Neural cell (in vitro differentiated cells): ENCODE results near the gene REPS2. TPM values are rescaled to one million over a fixed set of nuclear protein-coding genes. Genes with fewer than 3 reads are reported as not detected.

Source experiments
- H2AFZ ChIP-seq: fragments of 200-600, 300-800 bp; sonication (generic), shearing (Covaris generic); 2 replicates; pipeline ENCODE4 v1.6.0; 2014; ENCODE audit warnings: low read depth, mild to moderate bottlenecking, antibody characterized with exemption, low read length, moderate library complexity
- H3F3A ChIP-seq: fragments of 200-600 bp; shearing (Covaris generic); 2 replicates; pipeline ENCODE4 v1.6.1; 2016; ENCODE audit warnings: mild to moderate bottlenecking, moderate library complexity, mixed read lengths, antibody characterized with exemption, low read length; ENCODE audit not compliant: insufficient read depth, poor library complexity, severe bottlenecking
- H3K27ac ChIP-seq: fragments of 200-600, 300-800 bp; sonication (generic), shearing (Covaris generic); 2 replicates; pipeline ENCODE4 v1.5.1; 2014; ENCODE audit warnings: mild to moderate bottlenecking, low read length, moderate library complexity
- H3K27me3 ChIP-seq: fragments of 300-800, 200-600 bp; sonication (generic), shearing (Covaris generic); 2 replicates; pipeline ENCODE4 v1.6.0; 2014; ENCODE audit warnings: mild to moderate bottlenecking, low read depth, low read length, moderate library complexity; ENCODE audit not compliant: insufficient read depth
- H3K36me3 ChIP-seq: fragments of 300-800, 200-600 bp; sonication (generic), shearing (Covaris generic); 2 replicates; pipeline ENCODE4 v1.5.1; 2014; ENCODE audit warnings: mild to moderate bottlenecking, antibody characterized with exemption, low read length, moderate library complexity; ENCODE audit not compliant: insufficient read depth
- H3K4me2 ChIP-seq: fragments of 300-800, 200-600 bp; sonication (generic), shearing (Covaris generic); 2 replicates; pipeline ENCODE4 v1.6.0; 2014; ENCODE audit warnings: mild to moderate bottlenecking, low read length
- H3K4me3 ChIP-seq: fragments of 300-800, 200-600 bp; sonication (generic), shearing (Covaris generic); 2 replicates; pipeline ENCODE4 v1.5.1; 2014; ENCODE audit warnings: mild to moderate bottlenecking, low read length, moderate library complexity
- H3K79me2 ChIP-seq: fragments of 200-600 bp; shearing (Covaris generic); replicated peaks from 2 replicates; pipeline ENCODE4 v1.6.0; 2014; ENCODE audit warnings: mild to moderate bottlenecking, low read length, moderate library complexity; ENCODE audit not compliant: insufficient read depth
- H3K9ac ChIP-seq: fragments of 300-800, 200-600 bp; sonication (generic), shearing (Covaris generic); 2 replicates; pipeline ENCODE4 v1.6.1; 2016; ENCODE audit warnings: mild to moderate bottlenecking, low read length, mixed read lengths
- H3K9me2 ChIP-seq: fragments of 200-600 bp; shearing (Covaris generic); 2 replicates; pipeline ENCODE4 v1.6.1; 2016; ENCODE audit warnings: mild to moderate bottlenecking, low read length, mixed read lengths; ENCODE audit not compliant: insufficient read depth
- H3K9me3 ChIP-seq: fragments of 200-600, 300-800 bp; sonication (generic), shearing (Covaris generic); 2 replicates; pipeline ENCODE4 v1.6.1; 2016; ENCODE audit warnings: mild to moderate bottlenecking, mixed run types, low read length, moderate library complexity, mixed read lengths
- H4K20me1 ChIP-seq: fragments of 200-600 bp; shearing (Covaris generic); 2 replicates; pipeline ENCODE4 v1.6.1; 2016; ENCODE audit warnings: mild to moderate bottlenecking, mixed run types; ENCODE audit not compliant: insufficient read depth
- CTCF ChIP-seq: fragments of 450-650 bp; IDR thresholded peaks from 2 replicates; pipeline ENCODE4 v1.5.1; 2014; ENCODE audit warnings: antibody characterized with exemption, mild to moderate bottlenecking, moderate library complexity; ENCODE audit not compliant: poor library complexity, severe bottlenecking
- EP300 ChIP-seq: fragments of 450-650 bp; conservative IDR thresholded peaks from 2 replicates; pipeline ENCODE4 v1.6.1; 2014; ENCODE audit warnings: antibody characterized with exemption, mild to moderate bottlenecking, moderate library complexity; ENCODE audit not compliant: poor library complexity, severe bottlenecking
- EZH2 ChIP-seq: fragments of 200-600, 300-800 bp; shearing (Covaris generic), sonication (generic); IDR thresholded peaks from 2 replicates; pipeline ENCODE4 v1.6.1; 2014; ENCODE audit warnings: antibody characterized with exemption, low read length, borderline replicate concordance, mild to moderate bottlenecking; ENCODE audit not compliant: insufficient read depth, poor library complexity, severe bottlenecking
- MXI1 ChIP-seq: fragments of 450-650 bp; conservative IDR thresholded peaks from 2 replicates; pipeline ENCODE4 v1.6.1; 2014; ENCODE audit warnings: antibody characterized with exemption, mild to moderate bottlenecking; ENCODE audit not compliant: poor library complexity, severe bottlenecking
- POLR2AphosphoS5 ChIP-seq: IDR thresholded peaks from 2 replicates; pipeline ENCODE4 v1.6.1; 2012
- RAD21 ChIP-seq: fragments of 450-650 bp; conservative IDR thresholded peaks from 2 replicates; pipeline ENCODE4 v1.6.1; 2014; ENCODE audit warnings: antibody characterized with exemption, mild to moderate bottlenecking, moderate library complexity
- SMC3 ChIP-seq: fragments of 450-650 bp; conservative IDR thresholded peaks from 2 replicates; pipeline ENCODE4 v1.6.1; 2014; ENCODE audit warnings: antibody characterized with exemption, mild to moderate bottlenecking, moderate library complexity; ENCODE audit not compliant: poor library complexity
- TAF1 ChIP-seq: IDR thresholded peaks from 2 replicates; pipeline ENCODE4 v1.6.1; 2012; ENCODE audit warnings: low read depth
- polyA plus RNA-seq: library from polyadenylated mRNA; depleted of rRNA; stranded (reverse); fragments of >200 nt; gene quantifications from 2 replicates; pipeline ENCODE4 v1.2.3, GENCODE V29; 2014
- TF ChIP-seq, protein P1 (sequence below): IDR thresholded peaks from 2 replicates; pipeline ENCODE4 v1.6.1; 2012; ENCODE audit warnings: borderline replicate concordance

The REPS2 gene
- polyA plus RNA-seq, 1 donor from 2014 or later: 15.1 TPM

DNA sequence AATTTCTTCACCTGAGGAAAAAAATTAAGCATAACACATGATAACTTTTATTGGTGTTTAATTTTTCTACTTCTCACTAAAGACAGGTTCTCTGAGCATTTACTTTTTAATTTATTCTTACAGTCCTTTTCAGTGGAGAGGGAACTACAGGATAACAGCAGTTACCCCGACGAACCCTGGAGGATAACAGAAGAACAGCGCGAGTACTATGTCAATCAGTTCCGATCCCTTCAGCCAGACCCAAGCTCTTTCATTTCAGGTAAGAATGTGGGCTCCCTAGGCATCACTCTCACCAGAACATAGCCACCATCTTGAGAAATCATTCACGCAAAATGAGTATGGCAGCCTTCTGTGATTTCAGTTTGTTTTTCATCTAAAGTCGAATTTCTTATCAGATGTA, 100.8 kb downstream of the REPS2 start:
- H3K4me3 ChIP-seq: no peak overlapping the region
- no peaks in the 10 kb centered on the region for H3K36me3 ChIP-seq
- H3F3A ChIP-seq: no peaks in the 10 kb centered on the region
- H2AFZ ChIP-seq: no peak overlapping the region
- no peaks in the 10 kb centered on the region for H3K9me2 ChIP-seq
- no peak overlapping the region for H3K27ac ChIP-seq
- no peak overlapping the region for H3K9ac ChIP-seq
- no peaks in the 10 kb centered on the region for H3K27me3 ChIP-seq
- no peaks in the 10 kb centered on the region for H4K20me1 ChIP-seq
- H3K79me2 ChIP-seq: no peaks in the 10 kb centered on the region
- no peaks in the 10 kb centered on the region for H3K9me3 ChIP-seq
- H3K4me2 ChIP-seq: no peak overlapping the region
- TF ChIP-seq EP300: no peak
- no peak for TF ChIP-seq TAF1
- TF ChIP-seq, protein P1, sequence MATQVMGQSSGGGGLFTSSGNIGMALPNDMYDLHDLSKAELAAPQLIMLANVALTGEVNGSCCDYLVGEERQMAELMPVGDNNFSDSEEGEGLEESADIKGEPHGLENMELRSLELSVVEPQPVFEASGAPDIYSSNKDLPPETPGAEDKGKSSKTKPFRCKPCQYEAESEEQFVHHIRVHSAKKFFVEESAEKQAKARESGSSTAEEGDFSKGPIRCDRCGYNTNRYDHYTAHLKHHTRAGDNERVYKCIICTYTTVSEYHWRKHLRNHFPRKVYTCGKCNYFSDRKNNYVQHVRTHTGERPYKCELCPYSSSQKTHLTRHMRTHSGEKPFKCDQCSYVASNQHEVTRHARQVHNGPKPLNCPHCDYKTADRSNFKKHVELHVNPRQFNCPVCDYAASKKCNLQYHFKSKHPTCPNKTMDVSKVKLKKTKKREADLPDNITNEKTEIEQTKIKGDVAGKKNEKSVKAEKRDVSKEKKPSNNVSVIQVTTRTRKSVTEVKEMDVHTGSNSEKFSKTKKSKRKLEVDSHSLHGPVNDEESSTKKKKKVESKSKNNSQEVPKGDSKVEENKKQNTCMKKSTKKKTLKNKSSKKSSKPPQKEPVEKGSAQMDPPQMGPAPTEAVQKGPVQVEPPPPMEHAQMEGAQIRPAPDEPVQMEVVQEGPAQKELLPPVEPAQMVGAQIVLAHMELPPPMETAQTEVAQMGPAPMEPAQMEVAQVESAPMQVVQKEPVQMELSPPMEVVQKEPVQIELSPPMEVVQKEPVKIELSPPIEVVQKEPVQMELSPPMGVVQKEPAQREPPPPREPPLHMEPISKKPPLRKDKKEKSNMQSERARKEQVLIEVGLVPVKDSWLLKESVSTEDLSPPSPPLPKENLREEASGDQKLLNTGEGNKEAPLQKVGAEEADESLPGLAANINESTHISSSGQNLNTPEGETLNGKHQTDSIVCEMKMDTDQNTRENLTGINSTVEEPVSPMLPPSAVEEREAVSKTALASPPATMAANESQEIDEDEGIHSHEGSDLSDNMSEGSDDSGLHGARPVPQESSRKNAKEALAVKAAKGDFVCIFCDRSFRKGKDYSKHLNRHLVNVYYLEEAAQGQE: no peak
- TF ChIP-seq EZH2: no peak
- TF ChIP-seq RAD21: no peak
- no peak for TF ChIP-seq SMC3
- no peak for TF ChIP-seq MXI1

- Histone ChIP-seq H3K4me2 (no peak overlapping the region), H3K36me3 (no peaks in the 10 kb centered on the region), H3F3A (no peaks in the 10 kb centered on the region), H3K79me2 (no peaks in the 10 kb centered on the region), H4K20me1 (no peaks in the 10 kb centered on the region), H3K27ac (no peak overlapping the region), H3K9ac (no peak overlapping the region), H3K27me3 (no peaks in the 10 kb centered on the region), H3K9me3 (no peaks in the 10 kb centered on the region), H2AFZ (no peak overlapping the region), H3K9me2 (no peaks in the 10 kb centered on the region), H3K4me3 (no peak overlapping the region)
- TF ChIP-seq CTCF (no peak), EZH2 (no peak), RAD21 (no peak), TAF1 (no peak), EP300 (no peak), MXI1 (no peak), SMC3 (no peak)
Observed at GRCh38 chrX:17052210-17052609, 105.8 kb downstream of the REPS2 start.

DNA sequence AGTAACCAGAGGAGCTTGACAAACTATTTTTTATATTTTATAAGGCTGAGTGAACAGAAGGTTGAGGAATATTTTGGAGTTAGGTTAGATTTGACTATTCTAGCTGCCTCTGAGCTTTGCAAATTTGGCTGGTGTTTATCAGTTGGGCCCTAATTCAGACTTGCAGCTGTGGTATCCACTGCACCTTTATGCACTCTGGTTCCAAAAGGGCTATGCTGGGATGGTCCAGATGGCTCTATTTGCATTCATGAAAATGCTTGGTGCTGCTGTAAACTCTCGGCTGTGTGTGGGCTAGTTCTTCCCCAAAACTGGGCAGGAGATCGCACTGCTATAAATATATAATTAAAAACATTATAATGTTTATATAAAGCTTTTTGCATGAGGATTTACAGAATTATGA, 106.3 kb downstream of the REPS2 start:
- no peak overlapping the region for H2AFZ ChIP-seq
- no peaks in the 10 kb centered on the region for H3K9me2 ChIP-seq
- no peaks in the 10 kb centered on the region for H3K36me3 ChIP-seq
- no peaks in the 10 kb centered on the region for H3K9me3 ChIP-seq
- H3K4me2 ChIP-seq: no peak overlapping the region
- no peaks in the 10 kb centered on the region for H4K20me1 ChIP-seq
- no peak overlapping the region for H3K4me3 ChIP-seq
- no peaks in the 10 kb centered on the region for H3K27me3 ChIP-seq
- no peaks in the 10 kb centered on the region for H3F3A ChIP-seq
- no peak overlapping the region for H3K27ac ChIP-seq
- H3K79me2 ChIP-seq: no peaks in the 10 kb centered on the region
- H3K9ac ChIP-seq: no peak overlapping the region
- TF ChIP-seq RAD21 (no peak), SMC3 (no peak), TAF1 (no peak), CTCF (no peak), POLR2AphosphoS5 (no peak), MXI1 (no peak), EP300 (no peak), EZH2 (no peak)
- TF ChIP-seq, protein P1: no peak
